H1 (cell line): ENCODE measurements around the gene TGFBRAP1. TPM values are rescaled to one million over a fixed set of nuclear protein-coding genes. Genes with fewer than 3 reads are reported as not detected.

Experiments used
- ASH2L ChIP-seq: fragments of 200-600, 300-600 bp; sonication (generic); IDR thresholded peaks from one replicate; pipeline ENCODE4 v1.7.1; 2017; ENCODE audit warnings: low read length
- CBX8 ChIP-seq: fragments of 300-800, 300-1000 bp; sonication (generic); IDR thresholded peaks from 2 replicates; pipeline ENCODE4 v1.7.1; 2016; ENCODE audit warnings: low read depth, low read length, borderline replicate concordance
- CEBPB ChIP-seq: IDR thresholded peaks from 2 replicates; pipeline ENCODE4 v1.6.1; 2012; ENCODE audit warnings: low read depth, low read length
- JUND ChIP-seq: IDR thresholded peaks from 2 replicates; pipeline ENCODE4 v1.6.1; 2011; ENCODE audit warnings: mild to moderate bottlenecking, improper control_type of control experiment, low read length
- MAFK ChIP-seq: IDR thresholded peaks from 2 replicates; pipeline ENCODE4 v1.6.1; 2012; ENCODE audit warnings: low read depth, mild to moderate bottlenecking, improper control_type of control experiment, low read length
- MAX ChIP-seq: IDR thresholded peaks from 2 replicates; pipeline ENCODE4 v1.6.1; 2012; ENCODE audit warnings: inconsistent platforms
- polyA plus RNA-seq, 7 experiments: library from polyadenylated mRNA; depleted of rRNA in 3 of 7; stranded (reverse) in 5 of 7; unstranded in 2 of 7; fragments of >200 nt in 5 of 7; fragments of 200-250 nt in 2 of 7; gene quantifications; 1 replicate in 5 of 7; 2 replicates in 1 of 7; 4 replicates in 1 of 7; pipeline versions ENCODE4 v1.2.1 to v1.2.3, GENCODE V29; 2011 to 2013; ENCODE audit warnings: missing spikeins in 2 of 7, mixed read lengths in 2 of 7
- total RNA-seq: library from RNA; stranded (reverse); fragmentation: NEBNext Ultra II Directional; extraction: Animal tissue kit (Norgen Biotek cat#: 25700); gene quantifications from 2 replicates; pipeline ENCODE4 v1.2.1, GENCODE V29; 2021

TGFBRAP1 gene
- total and polyA plus RNA-seq, 2 of the 8 experiments (the other 6 are each of a cell fraction or from before 2014, with no cell fraction given): 11.2 to 20.2 TPM

- TF ChIP-seq CEBPB (no peak), ASH2L (no peak), MAX (no peak), CBX8 (no peak), JUND (no peak), MAFK (no peak)
Measured at GRCh38 chr2:105325389-105325963, 4.1 kb downstream of the TGFBRAP1 start (continued).
